Osteocyte (in vitro differentiated cells): ENCODE measurements around the gene PTGR3. TPM values are rescaled to one million over a fixed set of nuclear protein-coding genes. Genes with fewer than 3 reads are reported as not detected.

Source experiments
- DNase-seq: peaks from one replicate; pipeline ENCODE4 v3.0.0; 2021; ENCODE audit warnings: mixed read lengths; ENCODE audit not compliant: unreplicated experiment; ENCODE audit errors: extremely low spot score
- H3K27ac Mint-ChIP-seq: one replicate; pipeline ENCODE4 v1.8.0; 2021; ENCODE audit warnings: mild to moderate bottlenecking, mixed read lengths; ENCODE audit not compliant: unreplicated experiment
- H3K27me3 Mint-ChIP-seq: one replicate; pipeline ENCODE4 v1.8.0; 2021; ENCODE audit warnings: mixed read lengths; ENCODE audit not compliant: unreplicated experiment
- H3K36me3 Mint-ChIP-seq: one replicate; pipeline ENCODE4 v1.8.0; 2021; ENCODE audit warnings: mixed read lengths; ENCODE audit not compliant: unreplicated experiment
- H3K4me1 Mint-ChIP-seq: one replicate; pipeline ENCODE4 v1.8.0; 2021; ENCODE audit warnings: mixed read lengths; ENCODE audit not compliant: unreplicated experiment
- H3K4me3 Mint-ChIP-seq: one replicate; pipeline ENCODE4 v1.8.0; 2021; ENCODE audit warnings: mild to moderate bottlenecking, moderate library complexity, mixed read lengths; ENCODE audit not compliant: unreplicated experiment
- H3K9me3 Mint-ChIP-seq: one replicate; pipeline ENCODE4 v1.8.0; 2021; ENCODE audit warnings: mixed read lengths; ENCODE audit not compliant: unreplicated experiment
- total RNA-seq: library from RNA; stranded (reverse); gene quantifications from 2 replicates; pipeline ENCODE4 v1.2.1, GENCODE V29; 2021
- TF ChIP-seq, protein P1 (sequence below): fragments of 200-600 bp; sonication (generic); IDR thresholded peaks from 2 replicates; pipeline ENCODE4 v1.5.0; 2021; ENCODE audit warnings: antibody characterized with exemption, mild to moderate bottlenecking, moderate library complexity

Gene PTGR3
- total RNA-seq, 1 donor from 2014 or later, result 17.7 TPM

- Mint-ChIP-seq H3K36me3 (no peaks in the 10 kb centered on the region), H3K9me3 (no peaks in the 10 kb centered on the region), H3K4me3 (peak overlapping the region; percentile 86), H3K27me3 (peaks cover 14% of the 10 kb centered on the region), H3K27ac (no peak overlapping the region), H3K4me1 (peaks cover 60% of the 10 kb centered on the region)
- DNase-seq, result no peak
- TF ChIP-seq, protein P1, sequence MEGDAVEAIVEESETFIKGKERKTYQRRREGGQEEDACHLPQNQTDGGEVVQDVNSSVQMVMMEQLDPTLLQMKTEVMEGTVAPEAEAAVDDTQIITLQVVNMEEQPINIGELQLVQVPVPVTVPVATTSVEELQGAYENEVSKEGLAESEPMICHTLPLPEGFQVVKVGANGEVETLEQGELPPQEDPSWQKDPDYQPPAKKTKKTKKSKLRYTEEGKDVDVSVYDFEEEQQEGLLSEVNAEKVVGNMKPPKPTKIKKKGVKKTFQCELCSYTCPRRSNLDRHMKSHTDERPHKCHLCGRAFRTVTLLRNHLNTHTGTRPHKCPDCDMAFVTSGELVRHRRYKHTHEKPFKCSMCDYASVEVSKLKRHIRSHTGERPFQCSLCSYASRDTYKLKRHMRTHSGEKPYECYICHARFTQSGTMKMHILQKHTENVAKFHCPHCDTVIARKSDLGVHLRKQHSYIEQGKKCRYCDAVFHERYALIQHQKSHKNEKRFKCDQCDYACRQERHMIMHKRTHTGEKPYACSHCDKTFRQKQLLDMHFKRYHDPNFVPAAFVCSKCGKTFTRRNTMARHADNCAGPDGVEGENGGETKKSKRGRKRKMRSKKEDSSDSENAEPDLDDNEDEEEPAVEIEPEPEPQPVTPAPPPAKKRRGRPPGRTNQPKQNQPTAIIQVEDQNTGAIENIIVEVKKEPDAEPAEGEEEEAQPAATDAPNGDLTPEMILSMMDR, result no peak
Observed at GRCh38 chr18:75208836-75209128, 157 bp downstream of the PTGR3 start.

GRCh38 chr18:75208155-75208835, 644 bp downstream of the PTGR3 start:
- H3K27me3 Mint-ChIP-seq, result peaks cover 14% of the 10 kb centered on the region
- peak overlapping the region; percentile 83 for H3K27ac Mint-ChIP-seq
- no peaks in the 10 kb centered on the region for H3K36me3 Mint-ChIP-seq
- no peak for DNase-seq
- no peaks in the 10 kb centered on the region for H3K9me3 Mint-ChIP-seq
- peak overlapping the region; percentile 86 for H3K4me3 Mint-ChIP-seq
- TF ChIP-seq, protein P1, result peak; percentile 15
- H3K4me1 Mint-ChIP-seq, result peaks cover 62% of the 10 kb centered on the region

DNA sequence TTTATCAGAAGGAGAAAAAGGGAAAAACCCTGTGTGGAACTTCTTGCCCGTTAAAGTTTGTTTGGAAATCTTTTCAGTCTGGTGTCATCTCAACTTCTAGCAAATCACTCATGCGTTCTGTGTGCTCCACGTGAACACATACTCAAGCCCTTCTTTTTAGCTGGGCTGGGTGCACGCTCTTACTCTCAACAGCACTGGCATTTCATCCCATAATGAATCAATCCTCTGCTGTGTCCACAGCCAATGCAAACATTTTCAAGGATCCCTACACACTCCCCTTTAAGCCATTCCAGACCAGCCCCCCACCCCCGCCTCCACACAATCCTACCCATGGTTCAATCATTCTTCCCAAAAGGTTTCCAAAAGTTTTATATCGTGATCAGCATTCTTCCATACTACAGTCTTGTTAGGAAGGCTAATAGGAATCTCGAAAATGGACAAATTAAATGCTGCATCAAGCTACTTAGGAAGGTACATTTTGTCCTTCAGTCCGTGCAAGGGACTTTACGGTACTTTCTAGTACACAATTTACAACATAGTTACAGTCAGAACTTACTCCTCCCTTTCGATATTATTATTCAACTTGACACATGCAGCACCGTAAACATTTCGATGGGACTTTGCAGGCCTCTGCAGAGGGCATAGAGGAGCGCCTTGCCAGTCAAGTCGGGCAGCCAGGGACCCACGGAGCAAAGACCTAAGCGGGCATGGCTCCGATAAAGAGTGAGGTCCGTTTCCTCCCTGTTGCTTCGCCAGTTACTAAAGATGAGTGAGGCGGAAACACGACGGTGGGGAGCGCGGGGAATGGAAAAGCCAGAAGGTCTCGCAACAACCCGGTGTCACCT, 1.4 kb downstream of the PTGR3 start:
- peak overlapping the region; percentile 83 for H3K27ac Mint-ChIP-seq
- peaks cover 61% of the 10 kb centered on the region for H3K4me1 Mint-ChIP-seq
- no peak for DNase-seq
- H3K36me3 Mint-ChIP-seq, result no peaks in the 10 kb centered on the region
- no peaks in the 10 kb centered on the region for H3K9me3 Mint-ChIP-seq
- H3K4me3 Mint-ChIP-seq, result peak overlapping the region; percentile 86
- TF ChIP-seq, protein P1, result no peak
- H3K27me3 Mint-ChIP-seq, result peaks cover 14% of the 10 kb centered on the region

DNA sequence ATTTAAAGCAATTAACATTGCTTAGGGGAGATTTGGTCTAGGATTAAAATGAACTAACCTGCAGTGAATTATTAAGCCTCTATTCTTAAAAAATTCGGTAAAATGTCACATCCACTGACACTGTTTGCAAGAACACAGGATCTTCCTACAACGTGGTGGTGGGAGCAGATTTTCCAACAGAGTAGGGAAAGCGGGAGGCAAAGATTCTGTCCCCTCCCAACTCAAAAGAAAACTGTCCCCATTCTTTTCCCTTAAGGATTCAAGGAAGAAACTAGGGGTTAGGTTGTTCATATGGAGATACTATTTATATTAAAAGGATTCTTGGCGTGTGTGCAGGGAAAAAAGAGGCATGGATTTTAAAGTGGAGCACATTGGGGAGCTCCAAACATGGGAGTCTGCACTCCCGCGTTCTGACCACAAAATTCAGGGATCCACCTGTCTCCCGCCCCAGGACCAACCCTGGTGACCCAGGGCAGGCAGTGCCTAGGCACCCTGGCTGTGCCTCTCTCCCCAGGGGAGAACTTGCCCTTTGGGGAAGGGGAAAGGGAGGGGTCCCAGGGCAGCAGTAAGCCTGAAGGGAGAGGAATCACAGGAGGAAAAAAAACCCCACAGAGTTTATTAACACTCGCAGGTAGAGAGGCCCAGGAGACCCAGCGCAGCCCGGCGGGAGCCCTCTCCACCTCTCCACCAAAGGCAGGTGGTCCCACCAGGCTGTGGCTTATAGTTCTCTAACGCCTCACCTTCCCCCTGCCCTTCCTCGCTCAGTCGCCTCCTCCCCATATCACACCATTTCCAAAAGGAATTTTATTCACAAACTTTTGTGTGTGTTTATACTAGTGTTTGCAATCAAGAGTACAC, 2.3 kb downstream of the PTGR3 start:
- H3K4me3 Mint-ChIP-seq, result peak overlapping the region; percentile 86
- no peaks in the 10 kb centered on the region for H3K9me3 Mint-ChIP-seq
- TF ChIP-seq, protein P1, result no peak
- peaks cover under 1% of the 10 kb centered on the region for H3K36me3 Mint-ChIP-seq
- H3K27me3 Mint-ChIP-seq, result peaks cover 14% of the 10 kb centered on the region
- H3K4me1 Mint-ChIP-seq, result peaks cover 56% of the 10 kb centered on the region
- no peak for DNase-seq
- H3K27ac Mint-ChIP-seq, result peak overlapping the region; percentile 32
